GM19351 (cell line): ENCODE results near the gene STARD5.

Experiments used
- ATAC-seq: cut with Tn5 transposase; IDR thresholded peaks from one replicate; pipeline ENCODE4 v1.9.1; 2021; ENCODE audit warnings: mild to moderate bottlenecking, moderate library complexity; ENCODE audit not compliant: unreplicated experiment

STARD5 gene

DNA sequence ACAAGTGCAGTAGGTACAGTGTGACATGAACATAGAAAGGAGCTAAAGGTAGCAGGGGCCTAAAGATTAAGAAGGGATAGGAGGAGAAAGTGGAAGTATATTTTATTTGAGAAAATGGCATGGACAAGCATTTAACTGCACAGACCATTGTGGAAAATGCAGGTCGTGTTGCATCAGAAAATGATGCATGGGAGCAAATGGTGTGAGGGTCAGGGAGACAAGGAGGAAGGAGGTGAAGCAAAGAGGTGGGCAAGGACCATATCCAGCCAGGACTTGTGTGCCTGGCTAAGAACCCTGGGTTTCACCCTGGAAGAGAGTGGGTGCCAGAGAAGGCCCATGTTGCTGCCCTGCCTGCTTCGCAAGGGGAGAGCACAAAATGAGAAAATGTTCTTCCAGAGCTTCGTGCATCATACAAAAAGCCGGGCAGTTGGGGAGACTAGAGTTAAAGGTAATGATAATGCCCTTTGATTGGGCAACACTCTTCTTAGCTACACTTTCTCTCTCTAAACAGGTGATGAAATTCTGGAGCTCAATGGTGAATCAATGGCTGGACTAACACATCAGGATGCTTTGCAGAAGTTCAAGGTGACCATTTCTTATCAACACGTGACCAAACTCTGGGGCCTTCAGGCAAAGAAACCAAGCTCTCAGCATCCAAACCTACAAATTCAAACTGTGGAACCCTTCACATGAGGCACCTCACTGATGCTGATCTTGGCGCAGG lies 45.5 kb downstream of the STARD5 start:
- no peak for ATAC-seq

DNA sequence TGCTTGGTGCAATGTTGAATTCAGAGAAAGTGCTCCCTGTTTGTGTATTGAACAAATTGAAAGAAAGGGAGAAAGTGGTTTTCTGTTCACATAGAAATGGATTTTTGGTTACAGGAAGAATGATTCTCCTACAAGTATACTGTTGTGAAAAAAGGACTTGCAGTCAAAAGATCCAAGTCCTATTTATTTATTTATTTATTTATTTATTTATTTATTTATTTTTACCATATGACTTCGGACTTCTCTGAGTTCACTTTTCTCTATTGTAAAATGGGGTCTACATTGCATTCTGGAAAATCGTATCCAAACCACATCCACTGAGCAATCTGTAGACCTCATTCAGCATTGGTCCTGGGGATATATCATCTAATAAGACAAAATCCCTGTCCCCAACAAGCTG lies 46.1 kb downstream of the STARD5 start:
- ATAC-seq: no peak

GRCh38 chr15:81276967-81277366 lies 47.0 kb downstream of the STARD5 start:
- no peak for ATAC-seq

- ATAC-seq: no peak
Observed at GRCh38 chr15:81275711-81276392, 48.1 kb downstream of the STARD5 start.

DNA sequence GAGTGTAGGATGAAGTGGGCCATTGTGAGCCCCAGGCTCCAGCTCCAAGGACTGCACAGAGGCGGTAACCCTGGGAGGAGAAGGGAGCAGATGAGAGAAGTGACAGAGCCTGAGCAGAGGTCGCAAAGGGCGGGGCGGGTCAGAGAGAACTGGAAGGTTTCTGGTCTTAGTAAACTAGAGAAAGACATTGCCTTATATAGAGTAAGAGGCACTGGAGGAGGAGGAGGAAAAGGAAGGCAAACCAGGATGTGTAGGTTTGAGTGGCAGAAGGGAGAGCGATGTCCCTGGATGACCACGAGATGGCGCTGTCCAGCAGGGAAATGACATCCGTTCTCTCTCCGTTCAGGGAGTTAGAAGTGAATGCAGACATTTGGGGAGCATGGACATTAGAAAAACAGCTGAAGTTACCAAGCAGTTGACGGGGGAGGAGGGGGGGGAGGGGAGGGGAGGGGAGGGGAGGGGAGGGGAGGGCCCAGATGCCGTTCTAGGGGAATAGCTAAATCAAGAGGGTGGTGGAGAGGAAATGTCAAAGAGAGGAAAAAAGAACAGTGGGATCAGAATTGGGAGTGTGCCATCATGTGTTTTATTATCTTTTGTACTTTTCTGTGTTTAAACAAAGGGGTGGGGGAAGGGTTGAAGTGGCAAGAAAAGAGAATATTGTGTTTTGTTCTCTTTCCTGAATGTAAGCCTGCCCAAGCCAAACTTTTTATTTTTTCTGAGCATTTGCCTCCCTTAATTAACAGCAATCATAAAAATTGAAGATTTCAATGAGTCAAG lies 48.8 kb downstream of the STARD5 start:
- ATAC-seq: peak; percentile 94

- no peak for ATAC-seq
Observed at GRCh38 chr15:81274255-81274654, 49.7 kb downstream of the STARD5 start.

DNA sequence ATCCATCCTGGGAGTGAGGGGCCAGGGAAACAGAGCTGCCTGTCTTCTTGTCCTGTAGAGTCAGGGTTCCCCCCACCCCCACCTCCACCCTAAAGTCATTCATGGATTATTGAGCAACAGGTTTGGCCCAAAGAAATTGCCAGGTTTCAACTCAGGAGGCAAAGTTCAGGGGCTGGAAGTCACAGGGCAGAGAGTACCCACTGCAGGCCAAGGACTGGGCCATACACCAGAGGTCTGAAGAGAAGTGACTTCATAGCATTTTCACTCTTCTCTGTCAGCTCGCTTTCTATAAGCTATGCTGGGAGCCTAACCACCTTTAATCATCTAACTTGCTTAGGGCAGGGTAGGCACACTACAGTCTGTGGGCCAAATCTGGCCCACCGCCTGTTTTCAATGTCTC lies 50.1 kb downstream of the STARD5 start:
- ATAC-seq: no peak

GRCh38 chr15:81273200-81273599 lies 50.7 kb downstream of the STARD5 start:
- ATAC-seq: no peak

DNA sequence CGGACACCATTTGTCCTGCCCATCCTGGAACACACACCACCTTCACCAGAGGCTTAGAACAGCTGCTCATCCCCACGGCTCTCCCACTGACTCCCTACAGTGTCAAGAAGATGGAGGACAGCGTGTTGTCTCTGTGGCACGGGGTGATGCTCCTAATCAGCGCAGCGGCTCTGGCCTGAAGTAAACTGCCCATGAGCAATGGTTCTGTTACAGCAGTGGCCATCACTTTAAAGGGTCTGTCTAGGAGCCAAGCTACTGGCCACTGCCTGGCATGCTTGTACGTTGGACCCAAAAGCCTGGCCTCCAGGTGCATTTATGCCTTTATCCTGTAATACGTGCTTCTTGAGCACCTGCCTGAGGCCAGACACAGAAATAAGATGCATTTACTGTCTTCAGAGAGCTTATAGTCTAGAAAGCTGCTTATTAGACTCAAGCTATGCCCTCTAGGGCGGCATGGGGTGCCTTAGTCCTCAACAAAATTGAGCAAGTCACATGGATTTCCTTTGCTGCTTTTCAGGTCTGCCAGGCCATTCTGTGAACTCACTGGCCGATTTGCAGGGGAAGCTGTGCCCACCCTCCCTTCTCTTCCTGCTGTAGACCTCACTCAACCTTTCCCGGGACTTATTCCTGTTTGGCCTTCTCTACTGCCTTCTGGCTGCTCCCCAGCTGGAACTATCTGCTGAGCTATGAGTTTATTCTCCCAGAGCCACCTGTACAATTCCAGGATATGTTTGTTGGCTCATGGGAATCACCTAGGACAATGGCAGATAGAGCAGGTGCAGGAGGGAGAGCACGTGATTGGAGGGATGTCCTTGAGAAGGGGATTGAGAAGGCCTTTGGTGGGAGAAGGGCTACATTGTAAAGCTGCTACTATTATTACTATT lies 51.9 kb downstream of the STARD5 start:
- ATAC-seq: no peak

GRCh38 chr15:81270781-81271491 lies 53.0 kb downstream of the STARD5 start:
- no peak for ATAC-seq

DNA sequence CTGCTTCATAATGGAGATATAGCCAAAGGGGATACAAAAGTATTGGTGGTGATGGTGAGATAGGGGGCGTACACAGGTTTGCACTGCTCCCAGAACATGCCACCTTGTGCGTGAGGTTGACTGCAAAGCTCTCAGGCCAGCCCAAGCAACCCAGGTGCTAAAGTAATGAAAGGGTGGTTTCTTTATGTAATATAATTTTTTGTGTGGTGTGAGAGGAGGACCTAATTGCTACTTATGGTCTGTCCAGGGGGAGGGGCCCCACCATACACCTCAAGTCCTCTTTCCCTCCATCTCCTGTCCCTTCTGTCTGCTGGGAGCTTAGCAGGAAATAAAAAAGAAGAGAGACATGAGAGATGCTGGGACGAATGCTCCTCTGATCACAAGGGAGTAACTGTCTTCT lies 53.8 kb downstream of the STARD5 start:
- no peak for ATAC-seq

- no peak for ATAC-seq
Observed at GRCh38 chr15:81268881-81269601, 54.9 kb downstream of the STARD5 start.

DNA sequence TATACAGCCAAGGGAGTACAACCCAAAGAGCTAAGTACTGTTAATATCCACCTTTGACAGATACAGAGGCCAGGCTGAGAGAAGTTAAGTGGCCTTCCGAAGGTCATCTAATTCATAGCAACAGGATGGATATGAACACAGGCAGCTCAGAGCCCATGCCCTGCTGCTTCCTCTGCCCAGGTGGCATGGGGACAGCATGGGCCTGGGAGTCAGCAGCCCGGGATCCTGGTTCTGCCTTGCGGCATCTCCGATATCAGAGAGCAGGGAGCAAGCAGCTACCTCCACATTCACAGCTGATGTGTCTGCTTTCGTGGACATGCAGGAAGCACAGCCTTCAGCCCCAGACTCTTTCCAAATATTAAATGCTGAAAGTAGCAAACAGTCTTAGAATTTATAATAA lies 55.6 kb downstream of the STARD5 start:
- ATAC-seq: no peak

GRCh38 chr15:81265944-81266775 lies 57.8 kb downstream of the STARD5 start:
- ATAC-seq: peak; percentile 83

- ATAC-seq: peak; percentile 23
Observed at GRCh38 chr15:81265256-81265943, 58.5 kb downstream of the STARD5 start.

DNA sequence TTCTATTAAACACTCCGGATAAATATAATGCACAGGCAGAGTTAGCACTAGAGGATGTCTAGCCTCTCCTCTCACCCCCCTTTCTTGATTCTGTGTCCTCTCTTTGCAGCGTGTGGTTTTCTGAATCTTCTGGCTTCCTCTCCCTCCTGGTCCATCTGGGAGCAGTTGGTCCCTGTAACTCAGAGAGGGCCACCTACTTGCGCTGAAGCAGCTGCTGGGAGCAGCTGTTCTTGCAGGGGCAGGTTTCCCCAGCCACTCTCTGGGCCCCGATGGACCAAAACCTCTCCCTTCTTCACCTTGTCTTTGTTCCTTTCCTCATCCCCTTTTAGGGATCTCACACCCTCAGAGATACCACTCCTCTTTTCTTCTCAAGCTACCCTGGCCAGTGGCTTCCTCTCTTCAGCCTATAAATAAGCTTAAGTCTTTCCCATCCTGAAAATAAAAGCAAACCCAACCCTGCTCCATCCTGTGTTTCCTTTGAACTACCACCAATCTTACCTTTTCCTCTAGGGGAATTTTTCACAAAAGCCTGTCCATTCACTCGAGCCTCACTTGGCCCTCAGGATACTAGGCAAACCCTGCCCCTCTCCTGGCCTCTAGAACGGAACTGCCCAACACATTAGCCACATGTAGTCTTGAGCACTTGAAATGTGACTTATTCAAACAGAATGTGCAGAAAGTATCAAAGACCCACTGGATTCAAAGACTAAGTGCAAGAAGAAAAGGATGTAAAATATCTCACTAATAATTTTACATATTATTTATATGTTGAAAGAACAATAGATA lies 59.7 kb downstream of the STARD5 start:
- ATAC-seq: no peak

GRCh38 chr15:81263477-81263876 lies 60.5 kb downstream of the STARD5 start:
- no peak for ATAC-seq
